NT2/D1 (cell line): ENCODE results near the gene RNF220.
A peak's percentile ranks its signal among the peaks of the same experiment; 100 is the strongest.

Source experiments
- DNase-seq: peaks from one replicate; pipeline ENCODE4 v3.0.0-alpha.2; 2011; ENCODE audit warnings: low read depth, low spot score
- H3K27me3 ChIP-seq: 2 replicates; pipeline ENCODE4 v1.6.0; 2011; ENCODE audit warnings: mild to moderate bottlenecking; ENCODE audit not compliant: insufficient read length, insufficient read depth
- H3K36me3 ChIP-seq: 2 replicates; pipeline ENCODE4 v1.6.1; 2011; ENCODE audit warnings: mild to moderate bottlenecking, low read length, mixed read lengths; ENCODE audit not compliant: insufficient read depth, insufficient read length
- H3K4me1 ChIP-seq: 2 replicates; pipeline ENCODE4 v1.5.1; 2011; ENCODE audit not compliant: insufficient read depth, insufficient read length
- H3K4me3 ChIP-seq: 2 replicates; pipeline ENCODE4 v1.5.1; 2011; ENCODE audit warnings: low read depth; ENCODE audit not compliant: insufficient read length
- H3K9ac ChIP-seq: 2 replicates; pipeline ENCODE4 v1.6.0; 2011; ENCODE audit warnings: low read depth; ENCODE audit not compliant: insufficient read length
- H3K9me3 ChIP-seq: 2 replicates; pipeline ENCODE4 v1.5.1; 2011; ENCODE audit warnings: mild to moderate bottlenecking, low read length; ENCODE audit not compliant: insufficient read depth
- SUZ12 ChIP-seq: IDR thresholded peaks from 2 replicates; pipeline ENCODE4 v1.6.1; 2011; ENCODE audit not compliant: insufficient read length, insufficient read depth; ENCODE audit errors: extremely low read depth
- YY1 ChIP-seq: IDR thresholded peaks from 2 replicates; pipeline ENCODE4 v1.6.1; 2011; ENCODE audit not compliant: insufficient read length, insufficient read depth
- ZNF274 ChIP-seq: IDR thresholded peaks from 2 replicates; pipeline ENCODE4 v1.6.1; 2011; ENCODE audit warnings: mild to moderate bottlenecking, low read depth, low read length

RNF220 gene

GRCh38 chr1:44389437-44389836 lies 15.6 kb upstream of the RNF220 start:
- Histone ChIP-seq H3K4me3 (no peak overlapping the region), H3K36me3 (no peaks in the 10 kb centered on the region)
- TF ChIP-seq SUZ12 (no peak), YY1 (no peak), ZNF274 (no peak)

GRCh38 chr1:44390277-44390676 lies 14.8 kb upstream of the RNF220 start:
- no peak for DNase-seq
- Histone ChIP-seq H3K4me3 (no peak overlapping the region), H3K36me3 (no peaks in the 10 kb centered on the region), H3K4me1 (no peaks in the 10 kb centered on the region), H3K9ac (no peak overlapping the region), H3K9me3 (no peaks in the 10 kb centered on the region), H3K27me3 (peaks cover 11% of the 10 kb centered on the region)
- TF ChIP-seq SUZ12 (no peak), YY1 (no peak), ZNF274 (no peak)

More at GRCh38 chr1:44389437-44389836, 15.6 kb upstream of the RNF220 start:
- H3K9ac ChIP-seq, result no peak overlapping the region
- H3K27me3 ChIP-seq, result peaks cover 8% of the 10 kb centered on the region
- H3K9me3 ChIP-seq, result no peaks in the 10 kb centered on the region
- no peak for DNase-seq
- no peaks in the 10 kb centered on the region for H3K4me1 ChIP-seq

GRCh38 chr1:44401256-44402228 lies 3.5 kb upstream of the RNF220 start:
- Histone ChIP-seq H3K9me3 (no peaks in the 10 kb centered on the region), H3K9ac (no peak overlapping the region), H3K36me3 (no peaks in the 10 kb centered on the region), H3K4me1 (no peaks in the 10 kb centered on the region), H3K4me3 (no peak overlapping the region), H3K27me3 (peaks cover 60% of the 10 kb centered on the region)
- TF ChIP-seq SUZ12 (no peak), ZNF274 (no peak), YY1 (no peak)
- DNase-seq, result no peak

- Histone ChIP-seq H3K9me3 (no peaks in the 10 kb centered on the region), H3K9ac (peak overlapping the region; percentile 79), H3K4me1 (no peaks in the 10 kb centered on the region), H3K4me3 (peak overlapping the region; percentile 53), H3K36me3 (no peaks in the 10 kb centered on the region), H3K27me3 (peaks cover 72% of the 10 kb centered on the region)
- TF ChIP-seq ZNF274, result no peak
- no peak for TF ChIP-seq SUZ12
- no peak for TF ChIP-seq YY1
- DNase-seq, result no peak
Observed at GRCh38 chr1:44405798-44406736, 1.0 kb downstream of the RNF220 start.

- TF ChIP-seq ZNF274, result no peak
- TF ChIP-seq YY1, result no peak
- TF ChIP-seq SUZ12, result no peak
- Histone ChIP-seq H3K27me3 (peaks cover 73% of the 10 kb centered on the region), H3K4me3 (peak overlapping the region; percentile 38), H3K36me3 (no peaks in the 10 kb centered on the region), H3K9ac (peak overlapping the region; percentile 76), H3K4me1 (no peaks in the 10 kb centered on the region), H3K9me3 (no peaks in the 10 kb centered on the region)
- DNase-seq, result no peak
Observed at GRCh38 chr1:44406737-44407429, 1.8 kb downstream of the RNF220 start.

GRCh38 chr1:44407430-44408211 lies 2.6 kb downstream of the RNF220 start:
- H3K4me3 ChIP-seq, result peak overlapping the region; percentile 38
- no peaks in the 10 kb centered on the region for H3K9me3 ChIP-seq
- TF ChIP-seq YY1 (no peak), ZNF274 (no peak), SUZ12 (peak; percentile 98)
- no peaks in the 10 kb centered on the region for H3K36me3 ChIP-seq
- DNase-seq, result no peak
- H3K4me1 ChIP-seq, result no peaks in the 10 kb centered on the region
- peaks cover 76% of the 10 kb centered on the region for H3K27me3 ChIP-seq
- H3K9ac ChIP-seq, result peak overlapping the region; percentile 76
